Gastroesophageal sphincter (tissue), 3 donors: ENCODE results near the gene ZCCHC24.

Experiments used
- EP300 ChIP-seq: sonication (generic); formaldehyde crosslinking; IDR thresholded peaks from one replicate; pipeline ENCODE4 v1.6.1; 2017; ENCODE audit warnings: antibody characterized with exemption, mild to moderate bottlenecking
- POLR2A ChIP-seq, 2 donors: fragments of 450-650 bp; IDR thresholded peaks; one replicate each; pipeline ENCODE4 v1.6.1; 2017; ENCODE audit warnings: antibody characterized with exemption in 2 of 2, mild to moderate bottlenecking in 2 of 2, moderate library complexity in 1 of 2
- POLR2AphosphoS5 ChIP-seq: sonication (generic); formaldehyde crosslinking; IDR thresholded peaks from one replicate; pipeline ENCODE4 v1.6.1; 2017; ENCODE audit warnings: antibody characterized with exemption
- TF ChIP-seq, protein P1 (sequence below), 4 experiments: fragments of 200-600 bp in 2 of 4; fragments of 450-650 bp in 2 of 4; sonication (generic) in 1 of 4; IDR thresholded peaks; one replicate each; pipeline ENCODE4 v1.5.1; 2017 to 2019; ENCODE audit warnings: antibody characterized with exemption in 4 of 4, mild to moderate bottlenecking in 2 of 4, moderate library complexity in 2 of 4

DNA sequence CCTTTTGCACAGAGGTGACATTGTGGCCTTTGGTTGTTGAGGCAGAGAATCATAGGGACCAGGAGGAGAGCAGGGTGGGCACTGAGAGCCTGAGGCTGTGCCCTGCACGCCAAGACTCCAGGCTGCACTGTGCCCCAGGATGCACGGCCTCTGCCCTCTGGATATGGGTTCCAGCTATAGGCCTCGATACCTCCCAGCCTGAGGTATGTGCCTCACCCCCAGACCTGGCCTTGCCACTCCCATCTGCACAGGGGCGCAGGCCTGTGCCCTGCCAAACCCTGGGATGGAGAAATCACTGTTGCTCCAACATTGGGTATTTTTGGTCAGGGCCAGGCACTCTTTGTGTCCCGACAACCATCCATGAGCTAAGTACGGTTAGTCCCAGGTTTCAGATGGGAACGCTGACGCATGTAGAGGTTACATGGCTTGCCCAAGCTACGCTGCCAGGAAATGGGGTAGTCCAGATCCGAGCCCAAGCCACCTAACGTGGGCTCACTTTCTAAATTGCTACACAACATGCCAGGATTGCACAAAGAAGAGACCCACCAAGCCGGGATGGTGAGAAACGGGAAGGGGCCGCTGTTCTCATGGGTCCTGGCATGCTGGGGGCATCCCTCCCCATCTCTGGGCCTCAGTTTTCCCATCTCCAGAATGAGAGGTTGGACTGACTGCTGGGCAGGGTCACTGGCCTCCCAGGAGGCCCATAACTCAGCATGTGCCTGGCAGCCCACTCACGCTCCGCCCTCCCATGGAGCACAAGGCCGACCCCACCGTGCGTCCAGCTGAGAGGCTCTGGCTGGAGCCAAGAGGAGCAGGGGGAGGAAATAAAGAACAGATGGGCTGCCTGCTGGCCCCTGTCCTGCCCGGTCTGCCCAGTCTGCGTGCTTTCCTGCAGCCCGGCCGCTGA, 44.2 kb downstream of the ZCCHC24 start:
- TF ChIP-seq, protein P1, sequence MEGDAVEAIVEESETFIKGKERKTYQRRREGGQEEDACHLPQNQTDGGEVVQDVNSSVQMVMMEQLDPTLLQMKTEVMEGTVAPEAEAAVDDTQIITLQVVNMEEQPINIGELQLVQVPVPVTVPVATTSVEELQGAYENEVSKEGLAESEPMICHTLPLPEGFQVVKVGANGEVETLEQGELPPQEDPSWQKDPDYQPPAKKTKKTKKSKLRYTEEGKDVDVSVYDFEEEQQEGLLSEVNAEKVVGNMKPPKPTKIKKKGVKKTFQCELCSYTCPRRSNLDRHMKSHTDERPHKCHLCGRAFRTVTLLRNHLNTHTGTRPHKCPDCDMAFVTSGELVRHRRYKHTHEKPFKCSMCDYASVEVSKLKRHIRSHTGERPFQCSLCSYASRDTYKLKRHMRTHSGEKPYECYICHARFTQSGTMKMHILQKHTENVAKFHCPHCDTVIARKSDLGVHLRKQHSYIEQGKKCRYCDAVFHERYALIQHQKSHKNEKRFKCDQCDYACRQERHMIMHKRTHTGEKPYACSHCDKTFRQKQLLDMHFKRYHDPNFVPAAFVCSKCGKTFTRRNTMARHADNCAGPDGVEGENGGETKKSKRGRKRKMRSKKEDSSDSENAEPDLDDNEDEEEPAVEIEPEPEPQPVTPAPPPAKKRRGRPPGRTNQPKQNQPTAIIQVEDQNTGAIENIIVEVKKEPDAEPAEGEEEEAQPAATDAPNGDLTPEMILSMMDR (IDR thresholded peaks at IDR 0.05) = no peak
- no peak for TF ChIP-seq POLR2A (IDR thresholded peaks at IDR 0.05)
- peak; percentile 67 for TF ChIP-seq POLR2AphosphoS5
- no peak for TF ChIP-seq EP300
